K562 (cell line): Measurements from ENCODE around the gene AARSD1. TPM values are rescaled to one million over a fixed set of nuclear protein-coding genes. Genes with fewer than 3 reads are reported as not detected.
"Not testable (repeated sequence)": the region's sequence is repeated elsewhere in the genome, so short reads cannot be mapped to it uniquely, and the experiment has no call there.

Experiments used
- ATAC-seq: fragments of 200-7000 bp; cut with Tn5 transposase; 3 replicates; pipeline ENCODE4 v1.9.1; 2020; ENCODE audit warnings: moderate library complexity
- BruUV-seq: library from RNA; stranded (reverse); fragments of 400-500 nt; replicated peaks from 2 replicates; lab custom pipeline; 2021; lab: Mats Ljungman, UMichigan
- CTCF ChIA-PET: fragments of 300-600 bp; formaldehyde crosslinking; extraction: SDS; loops from one replicate; lab custom pipeline; 2021; ENCODE audit warnings: low intra/inter-chr PET ratio; lab: Yijun Ruan, JAX
- POLR2A ChIA-PET: fragments of 300-600, 350-650 bp; sonication (Branson Sonifier 250); formaldehyde crosslinking; extraction: SDS; loops from one replicate; lab custom pipeline; 2021; ENCODE audit warnings: antibody characterized with exemption, inconsistent platforms; lab: Yijun Ruan, JAX
- DNase-seq, 4 experiments: peaks; one replicate each; pipeline versions ENCODE4 v3.0.0 to v3.0.0-alpha.2; 2011 to 2018; ENCODE audit warnings: low spot score in 3 of 4, mixed read lengths in 3 of 4; ENCODE audit errors: extremely low read depth in 1 of 4
- FAIRE-seq: peaks from 2 replicates; lab custom pipeline; 2011; peaks lifted over from hg19 to GRCh38; lab: Jason Lieb, UNC
- H2AFZ ChIP-seq: 2 replicates; pipeline ENCODE4 v1.6.0; 2011; ENCODE audit warnings: low read depth, low read length, control low read depth, inconsistent platforms
- H3K27ac ChIP-seq: fragments of 200-600 bp; 3 replicates; pipeline ENCODE4 v1.8.0; 2011; ENCODE audit warnings: low read depth, mild to moderate bottlenecking, control low read depth, inconsistent platforms, low read length, moderate library complexity, mixed read lengths; ENCODE audit errors: extremely low read depth
- H3K27me3 ChIP-seq, 2 experiments: fragments of 300-600 bp in 1 of 2; 2 replicates in 1 of 2; 3 replicates in 1 of 2; pipeline versions ENCODE4 v1.6.0 to v1.8.0; 2011; ENCODE audit warnings: inconsistent platforms in 2 of 2, low read length in 2 of 2, mild to moderate bottlenecking in 1 of 2, mixed read lengths in 1 of 2, moderate library complexity in 1 of 2; ENCODE audit not compliant: control insufficient read depth in 2 of 2, insufficient read depth in 2 of 2
- H3K36me3 ChIP-seq: fragments of 300-600 bp; 3 replicates; pipeline ENCODE4 v1.8.0; 2011; ENCODE audit warnings: mild to moderate bottlenecking, low read length, inconsistent platforms; ENCODE audit not compliant: control insufficient read depth, insufficient read depth
- H3K4me1 ChIP-seq, 2 experiments: fragments of 200-600 bp in 1 of 2; replicated peaks in 1 of 2; 2 replicates in 1 of 2; 3 replicates in 1 of 2; pipeline versions ENCODE4 v1.5.1 to v1.8.0; 2011; ENCODE audit warnings: inconsistent platforms in 2 of 2, low read length in 2 of 2, mild to moderate bottlenecking in 1 of 2, mixed read lengths in 1 of 2, moderate library complexity in 1 of 2; ENCODE audit not compliant: control insufficient read depth in 2 of 2, insufficient read depth in 2 of 2
- H3K4me2 ChIP-seq: 2 replicates; pipeline ENCODE4 v1.6.1; 2011; ENCODE audit warnings: low read length, control low read depth, inconsistent platforms, mixed read lengths; ENCODE audit not compliant: insufficient read depth
- H3K4me3 ChIP-seq: fragments of 200-600 bp; sonication (generic), shearing (Covaris generic); 2 replicates; pipeline ENCODE4 v1.5.1; 2016; ENCODE audit warnings: control low read depth, inconsistent platforms
- H3K79me2 ChIP-seq: fragments of 200-600 bp; 3 replicates; pipeline ENCODE4 v1.8.0; 2011; ENCODE audit warnings: low read length, inconsistent platforms; ENCODE audit not compliant: control insufficient read depth, insufficient read depth
- H3K9ac ChIP-seq, 2 experiments: 2 replicates each; pipeline versions ENCODE4 v1.6.0 to v1.6.1; 2011; ENCODE audit warnings: low read depth in 2 of 2, low read length in 2 of 2, control low read depth in 1 of 2, inconsistent platforms in 1 of 2, mild to moderate bottlenecking in 1 of 2, mixed read lengths in 1 of 2; ENCODE audit not compliant: insufficient read depth in 1 of 2
- H3K9me1 ChIP-seq: one replicate; pipeline ENCODE4 v1.6.0; 2011; ENCODE audit warnings: inconsistent platforms, mild to moderate bottlenecking, low read length, moderate library complexity; ENCODE audit not compliant: control insufficient read depth, insufficient read depth
- H3K9me3 ChIP-seq: replicated peaks from 2 replicates; pipeline ENCODE4 v1.5.1; 2011; ENCODE audit warnings: low read depth, low read length, inconsistent platforms; ENCODE audit not compliant: control insufficient read depth, insufficient read depth
- H4K20me1 ChIP-seq: replicated peaks from 2 replicates; pipeline ENCODE4 v1.6.1; 2011; ENCODE audit warnings: low read length, inconsistent platforms, mixed read lengths; ENCODE audit not compliant: control insufficient read depth, insufficient read depth
- BRD9 ChIP-seq: fragments of 450-650 bp; IDR thresholded peaks from 2 replicates; pipeline ENCODE4 v1.6.1; 2018; ENCODE audit warnings: low read depth; ENCODE audit not compliant: partially characterized antibody
- CHD4 ChIP-seq: fragments of 200-600 bp; sonication (generic); IDR thresholded peaks from 3 replicates; pipeline ENCODE4 v1.6.1; 2012; ENCODE audit warnings: low read depth, mild to moderate bottlenecking, mixed read lengths, low read length, inconsistent platforms; ENCODE audit not compliant: insufficient read depth, insufficient replicate concordance, poor library complexity, severe bottlenecking
- ESRRA ChIP-seq: fragments of 450-650 bp; IDR thresholded peaks from 2 replicates; pipeline ENCODE4 v1.6.1; 2014; ENCODE audit warnings: low read depth, mild to moderate bottlenecking, moderate library complexity, borderline replicate concordance
- HNRNPK ChIP-seq: fragments of 200-400 bp; formaldehyde crosslinking; IDR thresholded peaks from one replicate; pipeline ENCODE4 v1.6.1; 2018; ENCODE audit warnings: mild to moderate bottlenecking, low read depth, low read length; ENCODE audit not compliant: poor library complexity, severe bottlenecking
- IRF2 ChIP-seq: sonication (generic); formaldehyde crosslinking; IDR thresholded peaks from 2 replicates; pipeline ENCODE4 v1.8.1; 2022; ENCODE audit warnings: mild to moderate bottlenecking, missing genetic modification reagents
- POLR2H ChIP-seq: IDR thresholded peaks from 2 replicates; pipeline ENCODE4 v1.6.1; 2016; ENCODE audit warnings: missing genetic modification characterization, low read depth, mild to moderate bottlenecking, control low read depth, missing compliant biosample characterization, moderate library complexity
- STAT5A ChIP-seq: IDR thresholded peaks from 2 replicates; pipeline ENCODE4 v1.6.1; 2012; ENCODE audit warnings: low read length, inconsistent platforms, borderline replicate concordance
- ZNF175 ChIP-seq: fragments of 200-800 bp; sonication (Bioruptor generic); IDR thresholded peaks from 2 replicates; pipeline ENCODE4 v1.6.1; 2016; ENCODE audit warnings: low read depth, mild to moderate bottlenecking, missing genetic modification characterization, missing compliant biosample characterization
- ZNF57 ChIP-seq: fragments of 450-650 bp; formaldehyde crosslinking; IDR thresholded peaks from 2 replicates; pipeline ENCODE4 v1.4.0; 2020; ENCODE audit warnings: mild to moderate bottlenecking, moderate library complexity
- WGBS: fragments of 100-300 bp; shearing (Covaris generic); methylation state at CpG from one replicate; pipeline ENCODE4 v1.1.6; 2016; ENCODE audit warnings: low coverage, mixed read lengths; ENCODE audit not compliant: insufficient coverage; ENCODE audit errors: missing lambda C conversion rate; 5-methylcytosine and 5-hydroxymethylcytosine counted together
- in situ Hi-C: fragments of 300-500 bp; cut with MboI; formaldehyde crosslinking; loops from 4 replicates; pipeline ENCODE4 v1.15.0; 2018; ENCODE audit warnings: inconsistent platforms, mixed read lengths
- intact Hi-C: fragments of 100-400 bp; cut with micrococcal nuclease; formaldehyde crosslinking; loops from 2 replicates; pipeline ENCODE4 v1.14.2; 2022
- polyA plus RNA-seq, 8 experiments: library from polyadenylated mRNA; depleted of rRNA in 4 of 8; stranded (reverse) in 5 of 8; unstranded in 3 of 8; fragments of >200 nt; fragmentation: Nextera tagmentation in 2 of 8; fragmentation: Illumina TruSeq in 1 of 8; extraction: Ambion mirVana in 2 of 8; extraction: Trizol in 1 of 8; gene quantifications; 2 replicates each; pipeline versions ENCODE4 v1.2.1 to v1.2.3, GENCODE V29; 2011 to 2014; ENCODE audit warnings: inconsistent platforms in 1 of 8, missing spikeins in 1 of 8
- total RNA-seq, 7 experiments: library from RNA; depleted of rRNA in 6 of 7; stranded (reverse); fragments of >200 nt in 6 of 7; fragmentation: Illumina TruSeq in 2 of 7; extraction: Trizol in 2 of 7; gene quantifications; 2 replicates each; pipeline versions ENCODE4 v1.2.1 to v1.2.3, GENCODE V29; 2011 to 2021; ENCODE audit warnings: low replicate concordance in 1 of 7
- TF ChIP-seq, protein P1 (sequence below): fragments of 250-450 bp; sonication (Bioruptor Pico); IDR thresholded peaks from 2 replicates; pipeline ENCODE4 v1.4.0; 2020; ENCODE audit warnings: mild to moderate bottlenecking, moderate library complexity, borderline replicate concordance
- TF ChIP-seq, protein P2 (sequence below): sonication (generic); formaldehyde crosslinking; IDR thresholded peaks from 2 replicates; pipeline ENCODE4 v1.9.0; 2022; ENCODE audit warnings: mild to moderate bottlenecking, missing genetic modification reagents
- TF ChIP-seq, protein P3 (sequence below): fragments of 200-400 bp; formaldehyde crosslinking; IDR thresholded peaks from 2 replicates; pipeline ENCODE4 v1.6.1; 2017; ENCODE audit warnings: mild to moderate bottlenecking, low read depth, low read length, moderate library complexity

AARSD1 gene
- total and polyA plus RNA-seq, 9 of the 15 experiments (the other 6 are each of a cell fraction or from before 2014, with no cell fraction given), result 51.7 to 98.5 (median 68.6) TPM

DNA sequence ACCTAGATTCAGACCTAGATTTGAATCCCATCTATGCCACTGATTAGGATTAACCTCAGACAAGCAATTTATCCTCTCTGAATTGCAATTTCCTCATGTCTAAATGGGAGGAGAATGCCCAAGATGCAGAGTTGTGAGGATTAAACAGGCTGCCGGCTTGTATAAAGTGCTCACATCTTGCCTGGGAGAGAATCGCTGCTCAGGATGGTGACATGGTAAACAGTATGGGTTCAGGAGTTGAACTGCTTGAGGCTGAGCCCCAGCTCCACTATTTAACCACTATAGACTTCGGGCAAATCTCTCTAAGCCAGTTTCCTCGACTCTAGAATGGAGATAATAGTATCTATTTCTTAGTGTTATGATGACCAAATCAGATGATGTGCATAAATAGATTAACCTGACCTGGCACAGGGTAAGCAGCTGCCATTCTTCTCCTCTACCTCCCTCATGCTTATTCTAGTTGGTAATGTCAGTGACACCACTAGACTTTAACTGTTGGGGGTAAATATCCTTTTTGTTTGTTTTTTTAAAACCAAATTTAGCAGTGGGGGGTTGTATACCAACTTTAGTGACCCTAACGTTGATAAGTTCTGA lies 33.2 kb upstream of the AARSD1 start (continued):
- TF ChIP-seq, protein P1, sequence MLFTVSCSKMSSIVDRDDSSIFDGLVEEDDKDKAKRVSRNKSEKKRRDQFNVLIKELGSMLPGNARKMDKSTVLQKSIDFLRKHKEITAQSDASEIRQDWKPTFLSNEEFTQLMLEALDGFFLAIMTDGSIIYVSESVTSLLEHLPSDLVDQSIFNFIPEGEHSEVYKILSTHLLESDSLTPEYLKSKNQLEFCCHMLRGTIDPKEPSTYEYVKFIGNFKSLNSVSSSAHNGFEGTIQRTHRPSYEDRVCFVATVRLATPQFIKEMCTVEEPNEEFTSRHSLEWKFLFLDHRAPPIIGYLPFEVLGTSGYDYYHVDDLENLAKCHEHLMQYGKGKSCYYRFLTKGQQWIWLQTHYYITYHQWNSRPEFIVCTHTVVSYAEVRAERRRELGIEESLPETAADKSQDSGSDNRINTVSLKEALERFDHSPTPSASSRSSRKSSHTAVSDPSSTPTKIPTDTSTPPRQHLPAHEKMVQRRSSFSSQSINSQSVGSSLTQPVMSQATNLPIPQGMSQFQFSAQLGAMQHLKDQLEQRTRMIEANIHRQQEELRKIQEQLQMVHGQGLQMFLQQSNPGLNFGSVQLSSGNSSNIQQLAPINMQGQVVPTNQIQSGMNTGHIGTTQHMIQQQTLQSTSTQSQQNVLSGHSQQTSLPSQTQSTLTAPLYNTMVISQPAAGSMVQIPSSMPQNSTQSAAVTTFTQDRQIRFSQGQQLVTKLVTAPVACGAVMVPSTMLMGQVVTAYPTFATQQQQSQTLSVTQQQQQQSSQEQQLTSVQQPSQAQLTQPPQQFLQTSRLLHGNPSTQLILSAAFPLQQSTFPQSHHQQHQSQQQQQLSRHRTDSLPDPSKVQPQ, result no peak
- TF ChIP-seq HNRNPK, result no peak
- no peak for TF ChIP-seq ZNF57 (CRISPR knock-in tag)
- TF ChIP-seq ESRRA, result no peak
- 0 out of 2 replicates have a peak, but pooled peaks have one; percentile 5 for TF ChIP-seq STAT5A
- no peak for TF ChIP-seq IRF2 (CRISPR knock-in tag)
- TF ChIP-seq, protein P2, sequence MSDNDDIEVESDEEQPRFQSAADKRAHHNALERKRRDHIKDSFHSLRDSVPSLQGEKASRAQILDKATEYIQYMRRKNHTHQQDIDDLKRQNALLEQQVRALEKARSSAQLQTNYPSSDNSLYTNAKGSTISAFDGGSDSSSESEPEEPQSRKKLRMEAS (CRISPR knock-in tag), result no peak
- TF ChIP-seq, protein P3, sequence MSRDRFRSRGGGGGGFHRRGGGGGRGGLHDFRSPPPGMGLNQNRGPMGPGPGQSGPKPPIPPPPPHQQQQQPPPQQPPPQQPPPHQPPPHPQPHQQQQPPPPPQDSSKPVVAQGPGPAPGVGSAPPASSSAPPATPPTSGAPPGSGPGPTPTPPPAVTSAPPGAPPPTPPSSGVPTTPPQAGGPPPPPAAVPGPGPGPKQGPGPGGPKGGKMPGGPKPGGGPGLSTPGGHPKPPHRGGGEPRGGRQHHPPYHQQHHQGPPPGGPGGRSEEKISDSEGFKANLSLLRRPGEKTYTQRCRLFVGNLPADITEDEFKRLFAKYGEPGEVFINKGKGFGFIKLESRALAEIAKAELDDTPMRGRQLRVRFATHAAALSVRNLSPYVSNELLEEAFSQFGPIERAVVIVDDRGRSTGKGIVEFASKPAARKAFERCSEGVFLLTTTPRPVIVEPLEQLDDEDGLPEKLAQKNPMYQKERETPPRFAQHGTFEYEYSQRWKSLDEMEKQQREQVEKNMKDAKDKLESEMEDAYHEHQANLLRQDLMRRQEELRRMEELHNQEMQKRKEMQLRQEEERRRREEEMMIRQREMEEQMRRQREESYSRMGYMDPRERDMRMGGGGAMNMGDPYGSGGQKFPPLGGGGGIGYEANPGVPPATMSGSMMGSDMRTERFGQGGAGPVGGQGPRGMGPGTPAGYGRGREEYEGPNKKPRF, result no peak
- TF ChIP-seq BRD9, result peak; percentile 15
- TF ChIP-seq ZNF175 (CRISPR knock-in tag), result peak; percentile 20; the same call in 1 of the 2 replicates
- TF ChIP-seq POLR2H, result no peak
- TF ChIP-seq CHD4, result no peak

DNA sequence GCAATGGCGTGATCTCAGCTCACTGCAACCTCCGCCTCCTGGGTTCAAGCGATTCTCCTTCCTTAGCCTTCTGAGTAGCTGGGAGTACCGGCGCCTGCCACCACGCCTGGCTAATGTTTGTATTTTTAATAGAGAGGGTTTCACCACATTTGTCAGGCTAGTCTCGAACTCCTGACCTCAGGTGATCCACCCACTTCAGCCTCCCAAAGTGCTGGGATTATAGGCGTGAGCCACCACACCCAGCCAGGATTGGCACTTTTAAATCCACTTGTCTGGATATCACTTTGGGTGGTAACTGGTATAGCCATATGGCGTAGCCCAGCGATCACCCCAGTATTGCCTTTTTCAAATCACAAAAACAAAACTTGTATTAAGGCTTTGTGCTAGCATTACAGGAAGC lies 29.7 kb upstream of the AARSD1 start:
- WGBS, result 78% methylated on average over 8 of the region's 10 CpGs
- H2AFZ ChIP-seq, H3K9me3 ChIP-seq, in situ Hi-C loops, H3K79me2 ChIP-seq, H3K27ac ChIP-seq, BruUV-seq, DNase-seq, POLR2A ChIA-PET, H3K4me3 ChIP-seq, FAIRE-seq, H3K27me3 ChIP-seq, CTCF ChIA-PET, H3K4me2 ChIP-seq, ATAC-seq, H4K20me1 ChIP-seq, H3K9me1 ChIP-seq, H3K9ac ChIP-seq, intact Hi-C loops, H3K4me1 ChIP-seq: not testable (repeated sequence)
- H3K36me3 ChIP-seq, result peaks cover 57% of the 10 kb centered on the region
